NCI-H2081 (cell line): Measurements from ENCODE around the gene ARID1B.
A peak's percentile ranks its signal among the peaks of the same experiment; 100 is the strongest.

Experiments used
- DNase-seq, 2 experiments: peaks; one replicate each; lab custom pipeline; 2025; lab: John Stamatoyannopoulos, UW

ARID1B gene

GRCh38 chr6:156992020-156992804 is 215.0 kb downstream of the ARID1B start:
- DNase-seq: peak in 1 of 2 experiments; percentile 3

- no peak for DNase-seq
Measured at GRCh38 chr6:156993713-156994112, 216.5 kb downstream of the ARID1B start.

GRCh38 chr6:156994215-156995076 is 217.3 kb downstream of the ARID1B start:
- no peak for DNase-seq

GRCh38 chr6:156995502-156995901 is 218.3 kb downstream of the ARID1B start:
- DNase-seq: no peak

GRCh38 chr6:156996265-156996664 is 219.1 kb downstream of the ARID1B start:
- no peak for DNase-seq

- no peak for DNase-seq
Measured at GRCh38 chr6:156998794-156999330, 221.7 kb downstream of the ARID1B start.

- DNase-seq: no peak
Measured at GRCh38 chr6:156999762-157000161, 222.6 kb downstream of the ARID1B start.

GRCh38 chr6:157001716-157002115 is 224.5 kb downstream of the ARID1B start:
- no peak for DNase-seq

GRCh38 chr6:157002774-157003173 is 225.6 kb downstream of the ARID1B start:
- no peak for DNase-seq

- no peak for DNase-seq
Measured at GRCh38 chr6:157005940-157006339, 228.8 kb downstream of the ARID1B start.

- DNase-seq: no peak
Measured at GRCh38 chr6:157008568-157008967, 231.4 kb downstream of the ARID1B start.

- DNase-seq: no peak
Measured at GRCh38 chr6:157012355-157012754, 235.2 kb downstream of the ARID1B start.

GRCh38 chr6:157013649-157014304 is 236.6 kb downstream of the ARID1B start:
- no peak for DNase-seq

- no peak for DNase-seq
Measured at GRCh38 chr6:157014871-157015270, 237.7 kb downstream of the ARID1B start.

GRCh38 chr6:157017022-157017421 is 239.8 kb downstream of the ARID1B start:
- DNase-seq: no peak

- no peak for DNase-seq
Measured at GRCh38 chr6:157017861-157018260, 240.7 kb downstream of the ARID1B start.

- no peak for DNase-seq
Measured at GRCh38 chr6:157019115-157019641, 242.0 kb downstream of the ARID1B start.

- DNase-seq: no peak
Measured at GRCh38 chr6:157019733-157020132, 242.6 kb downstream of the ARID1B start.

- DNase-seq: no peak
Measured at GRCh38 chr6:157020398-157020797, 243.2 kb downstream of the ARID1B start.

- DNase-seq: peak; percentile 53 to 56
Measured at GRCh38 chr6:157020881-157021343, 243.7 kb downstream of the ARID1B start.

GRCh38 chr6:157021344-157021992 is 244.3 kb downstream of the ARID1B start:
- peak; percentile 58 to 81 for DNase-seq
